LNCAP (cell line): ENCODE data around the gene MACF1.

ENCODE experiments used
- TF ChIP-seq, protein P1 (sequence below): fragments of 450-650 bp; IDR thresholded peaks from 2 replicates; pipeline ENCODE4 v1.5.1; 2017; ENCODE audit warnings: mild to moderate bottlenecking

The MACF1 gene

GRCh38 chr1:39292401-39292800, 87.9 kb downstream of the MACF1 start:
- TF ChIP-seq, protein P1, sequence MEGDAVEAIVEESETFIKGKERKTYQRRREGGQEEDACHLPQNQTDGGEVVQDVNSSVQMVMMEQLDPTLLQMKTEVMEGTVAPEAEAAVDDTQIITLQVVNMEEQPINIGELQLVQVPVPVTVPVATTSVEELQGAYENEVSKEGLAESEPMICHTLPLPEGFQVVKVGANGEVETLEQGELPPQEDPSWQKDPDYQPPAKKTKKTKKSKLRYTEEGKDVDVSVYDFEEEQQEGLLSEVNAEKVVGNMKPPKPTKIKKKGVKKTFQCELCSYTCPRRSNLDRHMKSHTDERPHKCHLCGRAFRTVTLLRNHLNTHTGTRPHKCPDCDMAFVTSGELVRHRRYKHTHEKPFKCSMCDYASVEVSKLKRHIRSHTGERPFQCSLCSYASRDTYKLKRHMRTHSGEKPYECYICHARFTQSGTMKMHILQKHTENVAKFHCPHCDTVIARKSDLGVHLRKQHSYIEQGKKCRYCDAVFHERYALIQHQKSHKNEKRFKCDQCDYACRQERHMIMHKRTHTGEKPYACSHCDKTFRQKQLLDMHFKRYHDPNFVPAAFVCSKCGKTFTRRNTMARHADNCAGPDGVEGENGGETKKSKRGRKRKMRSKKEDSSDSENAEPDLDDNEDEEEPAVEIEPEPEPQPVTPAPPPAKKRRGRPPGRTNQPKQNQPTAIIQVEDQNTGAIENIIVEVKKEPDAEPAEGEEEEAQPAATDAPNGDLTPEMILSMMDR: no peak

DNA sequence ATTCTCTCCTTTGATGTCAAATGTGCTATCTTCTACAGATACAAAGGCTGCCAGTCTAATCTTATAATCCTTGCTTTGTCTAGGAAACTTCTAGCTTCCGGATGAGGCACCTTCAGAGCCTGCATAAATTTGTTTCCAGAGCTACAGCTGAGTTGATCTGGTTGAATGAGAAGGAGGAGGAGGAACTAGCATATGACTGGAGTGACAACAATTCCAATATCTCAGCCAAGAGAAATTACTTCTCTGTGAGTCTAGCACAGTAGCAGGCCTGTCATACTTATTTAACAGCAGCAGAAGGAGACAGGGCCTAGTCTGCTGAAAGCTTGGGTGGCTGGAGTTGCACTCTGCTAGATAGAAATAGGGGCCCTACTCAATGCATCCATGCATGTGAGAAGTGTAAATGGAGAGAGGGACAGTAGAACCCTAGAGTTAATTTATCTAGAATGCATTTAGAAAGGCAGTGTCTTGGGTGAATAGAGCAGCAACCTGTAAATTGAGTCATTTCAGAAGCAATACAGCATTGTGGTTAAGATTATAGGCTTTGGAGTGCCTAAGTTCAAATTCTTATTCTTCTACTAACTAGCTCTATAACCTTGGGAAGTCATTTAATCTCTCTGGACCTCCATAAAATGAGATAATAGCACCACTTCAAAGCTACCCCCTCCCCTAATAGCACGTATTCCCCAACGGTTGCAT, 89.0 kb downstream of the MACF1 start:
- TF ChIP-seq, protein P1: no peak

GRCh38 chr1:39294531-39294930, 90.0 kb downstream of the MACF1 start:
- TF ChIP-seq, protein P1: no peak

- TF ChIP-seq, protein P1: no peak
Measured at GRCh38 chr1:39295901-39296300, 91.4 kb downstream of the MACF1 start.

- TF ChIP-seq, protein P1: no peak
Measured at GRCh38 chr1:39297551-39297950, 93.1 kb downstream of the MACF1 start.

DNA sequence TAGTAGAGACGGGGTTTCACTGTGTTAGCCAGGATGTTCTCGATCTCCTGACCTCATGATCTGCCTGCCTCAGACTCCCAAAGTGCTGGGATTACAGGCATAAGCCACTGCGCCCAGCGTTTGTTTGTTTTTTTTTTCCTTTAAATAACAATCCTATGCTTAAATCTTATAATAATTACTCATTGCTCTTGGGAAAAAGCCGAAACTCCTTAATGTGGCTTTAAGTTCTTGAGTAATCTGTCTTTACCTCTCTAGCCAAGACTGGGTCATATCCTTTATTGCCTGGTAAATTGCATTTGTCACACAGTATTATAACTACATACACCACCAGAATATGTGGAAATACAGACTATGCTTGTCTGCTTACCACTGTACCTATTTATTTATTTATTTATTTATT, 97.1 kb downstream of the MACF1 start:
- TF ChIP-seq, protein P1: no peak

DNA sequence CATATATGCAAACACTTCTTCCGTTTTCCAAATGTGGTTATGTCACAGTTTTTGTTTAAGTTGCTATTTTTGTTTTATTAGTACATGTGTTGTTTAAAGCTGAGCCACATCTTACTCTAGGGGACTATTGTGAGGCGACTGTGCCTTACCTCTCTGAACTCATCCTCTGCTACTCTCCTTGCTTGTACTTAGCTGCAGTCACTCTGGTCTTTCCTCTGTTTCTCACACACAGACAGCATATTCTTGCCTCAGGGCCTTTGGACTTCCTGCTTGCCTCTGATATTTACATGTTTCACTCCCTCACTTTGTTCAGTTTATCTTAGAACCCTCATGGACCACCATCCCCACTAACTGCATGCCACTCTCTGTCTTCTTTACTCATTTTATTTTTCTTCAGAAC, 101.1 kb downstream of the MACF1 start:
- TF ChIP-seq, protein P1: no peak

- TF ChIP-seq, protein P1: no peak
Measured at GRCh38 chr1:39310015-39310414, 105.5 kb downstream of the MACF1 start.
